ENCODE data around the gene HES1. TPM values are rescaled to one million over a fixed set of nuclear protein-coding genes. Genes with fewer than 3 reads are reported as not detected.

Gene HES1
- total and polyA plus RNA-seq, 2 experiments from 2014 or later, result 42.7 to 60.8 TPM

DNA sequence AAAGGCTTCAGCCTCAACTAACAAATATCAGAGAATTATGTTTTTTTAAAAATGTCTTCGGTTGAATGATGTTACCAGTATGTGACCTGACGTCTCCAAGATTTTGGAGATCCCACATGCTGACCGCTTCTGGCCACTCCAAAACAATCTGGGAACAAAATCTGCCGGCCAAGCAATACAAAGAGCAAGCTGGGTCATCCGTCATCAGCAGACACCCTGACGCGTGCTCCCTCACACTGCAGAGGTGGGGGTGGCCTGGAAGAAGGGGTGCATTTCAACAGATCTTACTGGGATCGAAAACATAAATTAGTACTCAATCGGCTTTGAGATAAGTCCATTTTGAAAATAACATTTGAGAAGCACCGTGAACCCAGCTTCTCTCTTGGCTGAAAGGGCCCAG, 33.6 kb downstream of the HES1 start:
- H3K4me3 Mint-ChIP-seq, result no peak overlapping the region
- no peaks in the 10 kb centered on the region for H3K36me3 Mint-ChIP-seq (ENCODE audit: low read depth)
- H3K27ac Mint-ChIP-seq, result no peak overlapping the region
- H3K4me3 ChIP-seq, result no peak overlapping the region
- H3K27me3 ChIP-seq (ENCODE audit: insufficient read depth), result no peaks in the 10 kb centered on the region
- H3K4me2 ChIP-seq, result no peak overlapping the region
- TF ChIP-seq POLR2AphosphoS5 (IDR thresholded peaks at IDR 0.05; ENCODE audit: low read depth) (no peak), ZNF114 (CRISPR knock-in tag; IDR thresholded peaks at IDR 0.05) (no peak), CREB1 (CRISPR knock-in tag; IDR thresholded peaks at IDR 0.05; ENCODE audit: low read depth) (no peak), EZH2 (IDR thresholded peaks at IDR 0.05; ENCODE audit: low read depth, unreplicated experiment) (no peak), NANOG (IDR thresholded peaks at IDR 0.05; ENCODE audit: borderline replicate concordance) (no peak), JUNB (IDR thresholded peaks at IDR 0.05; ENCODE audit: unreplicated experiment) (no peak), ZNF331 (CRISPR knock-in tag; IDR thresholded peaks at IDR 0.05; ENCODE audit: low read depth) (no peak), STAT1 (IDR thresholded peaks at IDR 0.05; ENCODE audit: unreplicated experiment) (no peak), EZH2phosphoT487 (IDR thresholded peaks at IDR 0.05; ENCODE audit: unreplicated experiment) (no peak)
- TF ChIP-seq, protein P1, sequence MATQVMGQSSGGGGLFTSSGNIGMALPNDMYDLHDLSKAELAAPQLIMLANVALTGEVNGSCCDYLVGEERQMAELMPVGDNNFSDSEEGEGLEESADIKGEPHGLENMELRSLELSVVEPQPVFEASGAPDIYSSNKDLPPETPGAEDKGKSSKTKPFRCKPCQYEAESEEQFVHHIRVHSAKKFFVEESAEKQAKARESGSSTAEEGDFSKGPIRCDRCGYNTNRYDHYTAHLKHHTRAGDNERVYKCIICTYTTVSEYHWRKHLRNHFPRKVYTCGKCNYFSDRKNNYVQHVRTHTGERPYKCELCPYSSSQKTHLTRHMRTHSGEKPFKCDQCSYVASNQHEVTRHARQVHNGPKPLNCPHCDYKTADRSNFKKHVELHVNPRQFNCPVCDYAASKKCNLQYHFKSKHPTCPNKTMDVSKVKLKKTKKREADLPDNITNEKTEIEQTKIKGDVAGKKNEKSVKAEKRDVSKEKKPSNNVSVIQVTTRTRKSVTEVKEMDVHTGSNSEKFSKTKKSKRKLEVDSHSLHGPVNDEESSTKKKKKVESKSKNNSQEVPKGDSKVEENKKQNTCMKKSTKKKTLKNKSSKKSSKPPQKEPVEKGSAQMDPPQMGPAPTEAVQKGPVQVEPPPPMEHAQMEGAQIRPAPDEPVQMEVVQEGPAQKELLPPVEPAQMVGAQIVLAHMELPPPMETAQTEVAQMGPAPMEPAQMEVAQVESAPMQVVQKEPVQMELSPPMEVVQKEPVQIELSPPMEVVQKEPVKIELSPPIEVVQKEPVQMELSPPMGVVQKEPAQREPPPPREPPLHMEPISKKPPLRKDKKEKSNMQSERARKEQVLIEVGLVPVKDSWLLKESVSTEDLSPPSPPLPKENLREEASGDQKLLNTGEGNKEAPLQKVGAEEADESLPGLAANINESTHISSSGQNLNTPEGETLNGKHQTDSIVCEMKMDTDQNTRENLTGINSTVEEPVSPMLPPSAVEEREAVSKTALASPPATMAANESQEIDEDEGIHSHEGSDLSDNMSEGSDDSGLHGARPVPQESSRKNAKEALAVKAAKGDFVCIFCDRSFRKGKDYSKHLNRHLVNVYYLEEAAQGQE (IDR thresholded peaks at IDR 0.05; ENCODE audit: unreplicated experiment), result no peak
- TF ChIP-seq, protein P2, sequence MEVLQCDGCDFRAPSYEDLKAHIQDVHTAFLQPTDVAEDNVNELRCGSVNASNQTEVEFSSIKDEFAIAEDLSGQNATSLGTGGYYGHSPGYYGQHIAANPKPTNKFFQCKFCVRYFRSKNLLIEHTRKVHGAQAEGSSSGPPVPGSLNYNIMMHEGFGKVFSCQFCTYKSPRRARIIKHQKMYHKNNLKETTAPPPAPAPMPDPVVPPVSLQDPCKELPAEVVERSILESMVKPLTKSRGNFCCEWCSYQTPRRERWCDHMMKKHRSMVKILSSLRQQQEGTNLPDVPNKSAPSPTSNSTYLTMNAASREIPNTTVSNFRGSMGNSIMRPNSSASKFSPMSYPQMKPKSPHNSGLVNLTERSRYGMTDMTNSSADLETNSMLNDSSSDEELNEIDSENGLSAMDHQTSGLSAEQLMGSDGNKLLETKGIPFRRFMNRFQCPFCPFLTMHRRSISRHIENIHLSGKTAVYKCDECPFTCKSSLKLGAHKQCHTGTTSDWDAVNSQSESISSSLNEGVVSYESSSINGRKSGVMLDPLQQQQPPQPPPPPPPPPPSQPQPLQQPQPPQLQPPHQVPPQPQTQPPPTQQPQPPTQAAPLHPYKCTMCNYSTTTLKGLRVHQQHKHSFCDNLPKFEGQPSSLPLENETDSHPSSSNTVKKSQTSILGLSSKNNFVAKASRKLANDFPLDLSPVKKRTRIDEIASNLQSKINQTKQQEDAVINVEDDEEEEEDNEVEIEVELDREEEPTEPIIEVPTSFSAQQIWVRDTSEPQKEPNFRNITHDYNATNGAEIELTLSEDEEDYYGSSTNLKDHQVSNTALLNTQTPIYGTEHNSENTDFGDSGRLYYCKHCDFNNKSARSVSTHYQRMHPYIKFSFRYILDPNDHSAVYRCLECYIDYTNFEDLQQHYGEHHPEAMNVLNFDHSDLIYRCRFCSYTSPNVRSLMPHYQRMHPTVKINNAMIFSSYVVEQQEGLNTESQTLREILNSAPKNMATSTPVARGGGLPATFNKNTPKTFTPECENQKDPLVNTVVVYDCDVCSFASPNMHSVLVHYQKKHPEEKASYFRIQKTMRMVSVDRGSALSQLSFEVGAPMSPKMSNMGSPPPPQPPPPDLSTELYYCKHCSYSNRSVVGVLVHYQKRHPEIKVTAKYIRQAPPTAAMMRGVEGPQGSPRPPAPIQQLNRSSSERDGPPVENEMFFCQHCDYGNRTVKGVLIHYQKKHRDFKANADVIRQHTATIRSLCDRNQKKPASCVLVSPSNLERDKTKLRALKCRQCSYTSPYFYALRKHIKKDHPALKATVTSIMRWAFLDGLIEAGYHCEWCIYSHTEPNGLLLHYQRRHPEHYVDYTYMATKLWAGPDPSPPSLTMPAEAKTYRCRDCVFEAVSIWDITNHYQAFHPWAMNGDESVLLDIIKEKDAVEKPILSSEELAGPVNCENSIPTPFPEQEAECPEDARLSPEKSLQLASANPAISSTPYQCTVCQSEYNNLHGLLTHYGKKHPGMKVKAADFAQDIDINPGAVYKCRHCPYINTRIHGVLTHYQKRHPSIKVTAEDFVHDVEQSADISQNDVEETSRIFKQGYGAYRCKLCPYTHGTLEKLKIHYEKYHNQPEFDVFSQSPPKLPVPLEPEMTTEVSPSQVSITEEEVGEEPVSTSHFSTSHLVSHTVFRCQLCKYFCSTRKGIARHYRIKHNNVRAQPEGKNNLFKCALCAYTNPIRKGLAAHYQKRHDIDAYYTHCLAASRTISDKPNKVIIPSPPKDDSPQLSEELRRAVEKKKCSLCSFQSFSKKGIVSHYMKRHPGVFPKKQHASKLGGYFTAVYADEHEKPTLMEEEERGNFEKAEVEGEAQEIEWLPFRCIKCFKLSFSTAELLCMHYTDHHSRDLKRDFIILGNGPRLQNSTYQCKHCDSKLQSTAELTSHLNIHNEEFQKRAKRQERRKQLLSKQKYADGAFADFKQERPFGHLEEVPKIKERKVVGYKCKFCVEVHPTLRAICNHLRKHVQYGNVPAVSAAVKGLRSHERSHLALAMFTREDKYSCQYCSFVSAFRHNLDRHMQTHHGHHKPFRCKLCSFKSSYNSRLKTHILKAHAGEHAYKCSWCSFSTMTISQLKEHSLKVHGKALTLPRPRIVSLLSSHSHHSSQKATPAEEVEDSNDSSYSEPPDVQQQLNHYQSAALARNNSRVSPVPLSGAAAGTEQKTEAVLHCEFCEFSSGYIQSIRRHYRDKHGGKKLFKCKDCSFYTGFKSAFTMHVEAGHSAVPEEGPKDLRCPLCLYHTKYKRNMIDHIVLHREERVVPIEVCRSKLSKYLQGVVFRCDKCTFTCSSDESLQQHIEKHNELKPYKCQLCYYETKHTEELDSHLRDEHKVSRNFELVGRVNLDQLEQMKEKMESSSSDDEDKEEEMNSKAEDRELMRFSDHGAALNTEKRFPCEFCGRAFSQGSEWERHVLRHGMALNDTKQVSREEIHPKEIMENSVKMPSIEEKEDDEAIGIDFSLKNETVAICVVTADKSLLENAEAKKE (CRISPR knock-in tag; IDR thresholded peaks at IDR 0.05), result no peak
- TF ChIP-seq, protein P3, sequence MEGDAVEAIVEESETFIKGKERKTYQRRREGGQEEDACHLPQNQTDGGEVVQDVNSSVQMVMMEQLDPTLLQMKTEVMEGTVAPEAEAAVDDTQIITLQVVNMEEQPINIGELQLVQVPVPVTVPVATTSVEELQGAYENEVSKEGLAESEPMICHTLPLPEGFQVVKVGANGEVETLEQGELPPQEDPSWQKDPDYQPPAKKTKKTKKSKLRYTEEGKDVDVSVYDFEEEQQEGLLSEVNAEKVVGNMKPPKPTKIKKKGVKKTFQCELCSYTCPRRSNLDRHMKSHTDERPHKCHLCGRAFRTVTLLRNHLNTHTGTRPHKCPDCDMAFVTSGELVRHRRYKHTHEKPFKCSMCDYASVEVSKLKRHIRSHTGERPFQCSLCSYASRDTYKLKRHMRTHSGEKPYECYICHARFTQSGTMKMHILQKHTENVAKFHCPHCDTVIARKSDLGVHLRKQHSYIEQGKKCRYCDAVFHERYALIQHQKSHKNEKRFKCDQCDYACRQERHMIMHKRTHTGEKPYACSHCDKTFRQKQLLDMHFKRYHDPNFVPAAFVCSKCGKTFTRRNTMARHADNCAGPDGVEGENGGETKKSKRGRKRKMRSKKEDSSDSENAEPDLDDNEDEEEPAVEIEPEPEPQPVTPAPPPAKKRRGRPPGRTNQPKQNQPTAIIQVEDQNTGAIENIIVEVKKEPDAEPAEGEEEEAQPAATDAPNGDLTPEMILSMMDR (conservative IDR thresholded peaks at IDR 0.05; ENCODE audit: low read depth in 2 of 2), result no peak
- TF ChIP-seq, protein P4, sequence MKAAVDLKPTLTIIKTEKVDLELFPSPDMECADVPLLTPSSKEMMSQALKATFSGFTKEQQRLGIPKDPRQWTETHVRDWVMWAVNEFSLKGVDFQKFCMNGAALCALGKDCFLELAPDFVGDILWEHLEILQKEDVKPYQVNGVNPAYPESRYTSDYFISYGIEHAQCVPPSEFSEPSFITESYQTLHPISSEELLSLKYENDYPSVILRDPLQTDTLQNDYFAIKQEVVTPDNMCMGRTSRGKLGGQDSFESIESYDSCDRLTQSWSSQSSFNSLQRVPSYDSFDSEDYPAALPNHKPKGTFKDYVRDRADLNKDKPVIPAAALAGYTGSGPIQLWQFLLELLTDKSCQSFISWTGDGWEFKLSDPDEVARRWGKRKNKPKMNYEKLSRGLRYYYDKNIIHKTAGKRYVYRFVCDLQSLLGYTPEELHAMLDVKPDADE (IDR thresholded peaks at IDR 0.05), result no peak
- no peak for ATAC-seq
- no peaks in the 10 kb centered on the region for H3K79me2 ChIP-seq (replicated peaks; ENCODE audit: insufficient read depth)
- H2AFZ ChIP-seq, result no peak overlapping the region
- DNase-seq (ENCODE audit: low spot score), result no peak
- no peaks in the 10 kb centered on the region for H3K36me3 ChIP-seq (ENCODE audit: insufficient read depth)
- peaks cover 43% of the 10 kb centered on the region for H3K4me1 Mint-ChIP-seq
- H3K4me1 ChIP-seq (ENCODE audit: insufficient read depth), result peaks cover 15% of the 10 kb centered on the region
- H3F3A ChIP-seq (replicated peaks; ENCODE audit: low read depth), result no peaks in the 10 kb centered on the region
- no peak overlapping the region for H3K27ac ChIP-seq (ENCODE audit: low read depth)
- no peaks in the 10 kb centered on the region for H3K9me2 ChIP-seq (ENCODE audit: insufficient read depth)
- peaks cover 8% of the 10 kb centered on the region for H3K27me3 Mint-ChIP-seq (ENCODE audit: insufficient read depth, low read depth, poor library complexity)
- H3K9me3 Mint-ChIP-seq, result no peaks in the 10 kb centered on the region
- H4K20me1 ChIP-seq (replicated peaks; ENCODE audit: insufficient read depth), result no peaks in the 10 kb centered on the region
